Neural cell (in vitro differentiated cells): ENCODE data around the gene C3orf70. TPM values are rescaled to one million over a fixed set of nuclear protein-coding genes. Genes with fewer than 3 reads are reported as not detected.

Source experiments
- H2AFZ ChIP-seq: fragments of 200-600, 300-800 bp; sonication (generic), shearing (Covaris generic); 2 replicates; pipeline ENCODE4 v1.6.0; 2014; ENCODE audit warnings: low read depth, mild to moderate bottlenecking, antibody characterized with exemption, low read length, moderate library complexity
- H3F3A ChIP-seq: fragments of 200-600 bp; shearing (Covaris generic); 2 replicates; pipeline ENCODE4 v1.6.1; 2016; ENCODE audit warnings: mild to moderate bottlenecking, moderate library complexity, mixed read lengths, antibody characterized with exemption, low read length; ENCODE audit not compliant: insufficient read depth, poor library complexity, severe bottlenecking
- H3K27ac ChIP-seq: fragments of 200-600, 300-800 bp; sonication (generic), shearing (Covaris generic); 2 replicates; pipeline ENCODE4 v1.5.1; 2014; ENCODE audit warnings: mild to moderate bottlenecking, low read length, moderate library complexity
- H3K27me3 ChIP-seq: fragments of 300-800, 200-600 bp; sonication (generic), shearing (Covaris generic); 2 replicates; pipeline ENCODE4 v1.6.0; 2014; ENCODE audit warnings: mild to moderate bottlenecking, low read depth, low read length, moderate library complexity; ENCODE audit not compliant: insufficient read depth
- H3K36me3 ChIP-seq: fragments of 300-800, 200-600 bp; sonication (generic), shearing (Covaris generic); 2 replicates; pipeline ENCODE4 v1.5.1; 2014; ENCODE audit warnings: mild to moderate bottlenecking, antibody characterized with exemption, low read length, moderate library complexity; ENCODE audit not compliant: insufficient read depth
- H3K4me2 ChIP-seq: fragments of 300-800, 200-600 bp; sonication (generic), shearing (Covaris generic); 2 replicates; pipeline ENCODE4 v1.6.0; 2014; ENCODE audit warnings: mild to moderate bottlenecking, low read length
- H3K4me3 ChIP-seq: fragments of 300-800, 200-600 bp; sonication (generic), shearing (Covaris generic); 2 replicates; pipeline ENCODE4 v1.5.1; 2014; ENCODE audit warnings: mild to moderate bottlenecking, low read length, moderate library complexity
- H3K79me2 ChIP-seq: fragments of 200-600 bp; shearing (Covaris generic); replicated peaks from 2 replicates; pipeline ENCODE4 v1.6.0; 2014; ENCODE audit warnings: mild to moderate bottlenecking, low read length, moderate library complexity; ENCODE audit not compliant: insufficient read depth
- H3K9ac ChIP-seq: fragments of 300-800, 200-600 bp; sonication (generic), shearing (Covaris generic); 2 replicates; pipeline ENCODE4 v1.6.1; 2016; ENCODE audit warnings: mild to moderate bottlenecking, low read length, mixed read lengths
- H3K9me2 ChIP-seq: fragments of 200-600 bp; shearing (Covaris generic); 2 replicates; pipeline ENCODE4 v1.6.1; 2016; ENCODE audit warnings: mild to moderate bottlenecking, low read length, mixed read lengths; ENCODE audit not compliant: insufficient read depth
- H3K9me3 ChIP-seq: fragments of 200-600, 300-800 bp; sonication (generic), shearing (Covaris generic); 2 replicates; pipeline ENCODE4 v1.6.1; 2016; ENCODE audit warnings: mild to moderate bottlenecking, mixed run types, low read length, moderate library complexity, mixed read lengths
- H4K20me1 ChIP-seq: fragments of 200-600 bp; shearing (Covaris generic); 2 replicates; pipeline ENCODE4 v1.6.1; 2016; ENCODE audit warnings: mild to moderate bottlenecking, mixed run types; ENCODE audit not compliant: insufficient read depth
- CTCF ChIP-seq: fragments of 450-650 bp; IDR thresholded peaks from 2 replicates; pipeline ENCODE4 v1.5.1; 2014; ENCODE audit warnings: antibody characterized with exemption, mild to moderate bottlenecking, moderate library complexity; ENCODE audit not compliant: poor library complexity, severe bottlenecking
- EP300 ChIP-seq: fragments of 450-650 bp; conservative IDR thresholded peaks from 2 replicates; pipeline ENCODE4 v1.6.1; 2014; ENCODE audit warnings: antibody characterized with exemption, mild to moderate bottlenecking, moderate library complexity; ENCODE audit not compliant: poor library complexity, severe bottlenecking
- EZH2 ChIP-seq: fragments of 200-600, 300-800 bp; shearing (Covaris generic), sonication (generic); IDR thresholded peaks from 2 replicates; pipeline ENCODE4 v1.6.1; 2014; ENCODE audit warnings: antibody characterized with exemption, low read length, borderline replicate concordance, mild to moderate bottlenecking; ENCODE audit not compliant: insufficient read depth, poor library complexity, severe bottlenecking
- MXI1 ChIP-seq: fragments of 450-650 bp; conservative IDR thresholded peaks from 2 replicates; pipeline ENCODE4 v1.6.1; 2014; ENCODE audit warnings: antibody characterized with exemption, mild to moderate bottlenecking; ENCODE audit not compliant: poor library complexity, severe bottlenecking
- POLR2AphosphoS5 ChIP-seq: IDR thresholded peaks from 2 replicates; pipeline ENCODE4 v1.6.1; 2012
- RAD21 ChIP-seq: fragments of 450-650 bp; conservative IDR thresholded peaks from 2 replicates; pipeline ENCODE4 v1.6.1; 2014; ENCODE audit warnings: antibody characterized with exemption, mild to moderate bottlenecking, moderate library complexity
- REST ChIP-seq: IDR thresholded peaks from 2 replicates; pipeline ENCODE4 v1.6.1; 2012; ENCODE audit warnings: borderline replicate concordance
- SMC3 ChIP-seq: fragments of 450-650 bp; conservative IDR thresholded peaks from 2 replicates; pipeline ENCODE4 v1.6.1; 2014; ENCODE audit warnings: antibody characterized with exemption, mild to moderate bottlenecking, moderate library complexity; ENCODE audit not compliant: poor library complexity
- TAF1 ChIP-seq: IDR thresholded peaks from 2 replicates; pipeline ENCODE4 v1.6.1; 2012; ENCODE audit warnings: low read depth
- polyA plus RNA-seq: library from polyadenylated mRNA; depleted of rRNA; stranded (reverse); fragments of >200 nt; gene quantifications from 2 replicates; pipeline ENCODE4 v1.2.3, GENCODE V29; 2014

Gene C3orf70
- polyA plus RNA-seq, 1 donor from 2014 or later: 3.4 TPM

GRCh38 chr3:185199671-185200070 is 46.8 kb upstream of the C3orf70 start:
- no peak overlapping the region for H3K4me2 ChIP-seq

GRCh38 chr3:185199206-185199605 is 46.3 kb upstream of the C3orf70 start:
- no peaks in the 10 kb centered on the region for H3K79me2 ChIP-seq
- no peak overlapping the region for H3K4me3 ChIP-seq
- no peaks in the 10 kb centered on the region for H3F3A ChIP-seq
- no peak overlapping the region for H2AFZ ChIP-seq
- H3K9me3 ChIP-seq: no peaks in the 10 kb centered on the region
- H3K27ac ChIP-seq: no peak overlapping the region
- no peak overlapping the region for H3K9ac ChIP-seq
- H3K9me2 ChIP-seq: no peaks in the 10 kb centered on the region
- no peaks in the 10 kb centered on the region for H4K20me1 ChIP-seq
- H3K4me2 ChIP-seq: no peak overlapping the region
- no peaks in the 10 kb centered on the region for H3K27me3 ChIP-seq
- no peaks in the 10 kb centered on the region for H3K36me3 ChIP-seq
- TF ChIP-seq RAD21 (no peak), SMC3 (no peak), POLR2AphosphoS5 (no peak), CTCF (no peak), EZH2 (no peak), MXI1 (no peak), TAF1 (no peak), EP300 (no peak)

More at GRCh38 chr3:185199671-185200070, 46.8 kb upstream of the C3orf70 start:
- H3K36me3 ChIP-seq: no peaks in the 10 kb centered on the region
- no peaks in the 10 kb centered on the region for H3K9me3 ChIP-seq
- no peak overlapping the region for H3K27ac ChIP-seq
- no peak overlapping the region for H3K9ac ChIP-seq
- H3K4me3 ChIP-seq: no peak overlapping the region
- H4K20me1 ChIP-seq: no peaks in the 10 kb centered on the region
- no peaks in the 10 kb centered on the region for H3K27me3 ChIP-seq
- no peaks in the 10 kb centered on the region for H3K9me2 ChIP-seq
- H3F3A ChIP-seq: no peaks in the 10 kb centered on the region
- H2AFZ ChIP-seq: no peak overlapping the region
- H3K79me2 ChIP-seq: no peaks in the 10 kb centered on the region
- TF ChIP-seq TAF1 (no peak), REST (no peak), POLR2AphosphoS5 (no peak), EP300 (no peak), SMC3 (no peak), MXI1 (no peak), CTCF (no peak), RAD21 (no peak), EZH2 (no peak)
